Measurements from ENCODE around the gene ABCA7. TPM values are rescaled to one million over a fixed set of nuclear protein-coding genes. Genes with fewer than 3 reads are reported as not detected.

Gene ABCA7
- total RNA-seq, 4 donors from 2014 or later: 0.59 to 10.4 (median 2.7) TPM

DNA sequence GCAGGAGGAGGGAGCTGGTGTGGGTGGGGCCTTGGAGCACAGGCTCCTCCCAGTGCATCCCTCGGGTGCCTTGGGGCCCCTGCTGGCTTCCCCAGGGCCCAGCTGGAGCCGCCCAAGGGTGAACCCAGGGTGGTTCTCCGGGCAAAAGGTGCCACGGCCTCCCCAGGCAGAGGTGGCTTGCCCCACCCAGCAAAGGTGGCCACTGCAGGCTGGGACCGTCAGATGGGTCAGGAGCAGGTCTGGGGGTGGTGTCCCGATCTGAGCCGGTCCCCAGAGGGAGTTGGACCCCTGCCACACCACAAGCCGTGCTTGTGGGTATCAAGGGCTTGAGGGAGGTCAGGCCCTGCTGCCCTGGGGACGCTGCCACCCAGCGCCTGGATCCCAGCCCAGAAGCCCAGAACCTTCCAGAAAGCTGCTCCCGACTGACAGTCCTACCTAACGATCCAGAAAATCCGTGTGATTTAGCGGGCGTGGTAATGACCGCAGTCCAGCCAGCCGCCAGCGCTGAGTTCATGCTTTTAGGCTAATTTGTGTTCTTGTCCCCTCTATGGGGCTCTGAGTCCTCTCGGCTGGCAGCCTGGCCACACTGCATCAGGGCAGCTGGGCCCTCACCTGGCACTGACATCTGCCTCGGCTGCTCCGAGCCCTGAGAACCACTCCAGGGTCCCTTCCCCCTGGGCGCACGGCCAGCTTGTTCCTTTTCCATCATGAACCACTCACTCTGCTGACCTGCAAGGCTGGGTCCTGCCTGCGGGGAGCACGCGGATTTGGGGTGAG, 44.7 kb upstream of the ABCA7 start:
- H3K36me3 ChIP-seq: no peaks in the 10 kb centered on the region
- no peak for TF ChIP-seq POLR2A (IDR thresholded peaks at IDR 0.05)
- TF ChIP-seq, protein P1, sequence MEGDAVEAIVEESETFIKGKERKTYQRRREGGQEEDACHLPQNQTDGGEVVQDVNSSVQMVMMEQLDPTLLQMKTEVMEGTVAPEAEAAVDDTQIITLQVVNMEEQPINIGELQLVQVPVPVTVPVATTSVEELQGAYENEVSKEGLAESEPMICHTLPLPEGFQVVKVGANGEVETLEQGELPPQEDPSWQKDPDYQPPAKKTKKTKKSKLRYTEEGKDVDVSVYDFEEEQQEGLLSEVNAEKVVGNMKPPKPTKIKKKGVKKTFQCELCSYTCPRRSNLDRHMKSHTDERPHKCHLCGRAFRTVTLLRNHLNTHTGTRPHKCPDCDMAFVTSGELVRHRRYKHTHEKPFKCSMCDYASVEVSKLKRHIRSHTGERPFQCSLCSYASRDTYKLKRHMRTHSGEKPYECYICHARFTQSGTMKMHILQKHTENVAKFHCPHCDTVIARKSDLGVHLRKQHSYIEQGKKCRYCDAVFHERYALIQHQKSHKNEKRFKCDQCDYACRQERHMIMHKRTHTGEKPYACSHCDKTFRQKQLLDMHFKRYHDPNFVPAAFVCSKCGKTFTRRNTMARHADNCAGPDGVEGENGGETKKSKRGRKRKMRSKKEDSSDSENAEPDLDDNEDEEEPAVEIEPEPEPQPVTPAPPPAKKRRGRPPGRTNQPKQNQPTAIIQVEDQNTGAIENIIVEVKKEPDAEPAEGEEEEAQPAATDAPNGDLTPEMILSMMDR (IDR thresholded peaks at IDR 0.05): no peak
- intact Hi-C loops (cut with DNase I; ENCODE audit: low total_unique reads): no loop called here

GRCh38 chr19:996051-996838, 43.7 kb upstream of the ABCA7 start:
- peak in 1 of 2 donors; percentile 43 for DNase-seq
- Histone ChIP-seq H3K27ac (no peak overlapping the region), H3K27me3 (peaks cover 25 to 35% of the 10 kb centered on the region in 2 donors), H3K9me3 (no peaks in the 10 kb centered on the region), H3K36me3 (no peaks in the 10 kb centered on the region), H3K4me3 (no peak overlapping the region), H3K4me1 (peaks cover 0 to 1% of the 10 kb centered on the region in 2 donors)
- intact Hi-C loops (cut with DNase I; ENCODE audit: low total_unique reads): no loop called here
- no peak for TF ChIP-seq POLR2A (IDR thresholded peaks at IDR 0.05)
- TF ChIP-seq, protein P1 (IDR thresholded peaks at IDR 0.05): no peak

More for the DNA sequence above, 44.7 kb upstream of the ABCA7 start:
- Histone ChIP-seq H3K9me3 (no peaks in the 10 kb centered on the region), H3K27ac (no peak overlapping the region), H3K4me1 (no peaks in the 10 kb centered on the region), H3K4me3 (no peak overlapping the region), H3K27me3 (peaks cover 18 to 29% of the 10 kb centered on the region in 2 donors)
- no peak for DNase-seq

DNA sequence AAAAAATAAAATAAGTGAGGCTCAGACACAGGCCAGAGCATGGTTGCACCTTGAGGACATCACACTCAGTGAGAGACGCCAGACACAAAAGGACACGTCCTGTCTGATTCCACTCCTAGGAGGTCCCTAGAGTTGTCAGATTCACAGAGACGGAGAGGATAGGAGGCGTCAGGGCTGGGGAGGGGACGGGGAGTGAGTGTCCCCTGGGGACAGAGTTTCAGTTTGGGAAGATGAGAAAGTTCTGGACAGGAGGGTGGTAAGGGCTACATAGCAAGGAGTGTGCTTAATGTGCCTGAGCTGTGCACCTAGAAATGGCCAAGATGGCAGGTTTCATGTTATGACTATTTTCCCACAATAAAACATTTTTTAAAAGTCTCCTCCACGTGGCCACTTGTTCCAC, 41.8 kb upstream of the ABCA7 start:
- H3K27me3 ChIP-seq: peaks cover 38 to 48% of the 10 kb centered on the region in 2 donors
- intact Hi-C loops (cut with DNase I; ENCODE audit: low total_unique reads): no loop called here
- H3K9me3 ChIP-seq: no peaks in the 10 kb centered on the region
- H3K27ac ChIP-seq: no peak overlapping the region
- peaks cover 0 to 7% of the 10 kb centered on the region in 2 donors for H3K4me1 ChIP-seq
- TF ChIP-seq, protein P1 (IDR thresholded peaks at IDR 0.05): no peak
- no peak for TF ChIP-seq POLR2A (IDR thresholded peaks at IDR 0.05)
- DNase-seq: no peak
- no peaks in the 10 kb centered on the region for H3K36me3 ChIP-seq
- no peak overlapping the region for H3K4me3 ChIP-seq

DNA sequence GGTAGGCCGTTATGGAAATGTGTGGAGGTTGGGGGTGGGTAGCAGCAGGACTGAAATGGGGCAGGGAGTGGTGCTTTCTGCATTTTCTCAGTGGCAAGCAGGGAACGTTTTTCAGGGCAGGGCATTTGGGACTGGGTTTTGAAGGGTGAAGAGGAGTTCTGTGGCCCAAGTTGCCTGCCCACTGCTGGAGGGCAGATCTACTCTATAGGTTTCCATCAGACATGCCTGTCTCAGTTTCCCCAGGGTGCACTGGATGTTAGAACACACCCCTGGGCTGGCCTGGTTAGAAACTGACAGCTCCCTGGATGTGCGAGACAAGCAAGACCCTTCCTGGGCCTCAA, 40.6 kb upstream of the ABCA7 start:
- TF ChIP-seq POLR2A (IDR thresholded peaks at IDR 0.05): no peak
- TF ChIP-seq, protein P1 (IDR thresholded peaks at IDR 0.05): no peak
- H3K4me3 ChIP-seq: no peak overlapping the region
- no peak overlapping the region for H3K27ac ChIP-seq
- intact Hi-C loops (cut with DNase I; ENCODE audit: low total_unique reads): no loop called here
- H3K27me3 ChIP-seq: peaks cover 38 to 48% of the 10 kb centered on the region in 2 donors
- H3K36me3 ChIP-seq: no peaks in the 10 kb centered on the region
- DNase-seq: no peak
- H3K9me3 ChIP-seq: no peaks in the 10 kb centered on the region
- peaks cover 0 to 7% of the 10 kb centered on the region in 2 donors for H3K4me1 ChIP-seq

- no peaks in the 10 kb centered on the region for H3K9me3 ChIP-seq
- intact Hi-C loops (cut with DNase I; ENCODE audit: low total_unique reads): no loop called here
- no peaks in the 10 kb centered on the region for H3K36me3 ChIP-seq
- H3K27ac ChIP-seq: no peak within 1 kb of the TSS
- H3K4me1 ChIP-seq: peaks cover 0 to 7% of the 10 kb centered on the region in 2 donors
- peaks cover 38 to 48% of the 10 kb centered on the region in 2 donors for H3K27me3 ChIP-seq
- TF ChIP-seq, protein P1 (IDR thresholded peaks at IDR 0.05): peak; percentile 7 to 35 (median 30)
- TF ChIP-seq POLR2A (IDR thresholded peaks at IDR 0.05): no peak
- no peak within 1 kb of the TSS for H3K4me3 ChIP-seq
- peak in 1 of 2 donors; percentile 54 for DNase-seq
Measured at GRCh38 chr19:1000095-1000494, 39.8 kb upstream of the ABCA7 start, which contains the start of gene GRIN3B. TSS of gene GRIN3B (plus strand) at chr19:1000419. CDS start at chr19:1000438, 19 bp downstream.

Measured in uterus (tissue), 4 donors.